ENCODE results near the gene PROCA1. TPM values are rescaled to one million over a fixed set of nuclear protein-coding genes. Genes with fewer than 3 reads are reported as not detected.

PROCA1 gene
- total RNA-seq, 1 experiment from 2014 or later: 4.9 TPM

DNA sequence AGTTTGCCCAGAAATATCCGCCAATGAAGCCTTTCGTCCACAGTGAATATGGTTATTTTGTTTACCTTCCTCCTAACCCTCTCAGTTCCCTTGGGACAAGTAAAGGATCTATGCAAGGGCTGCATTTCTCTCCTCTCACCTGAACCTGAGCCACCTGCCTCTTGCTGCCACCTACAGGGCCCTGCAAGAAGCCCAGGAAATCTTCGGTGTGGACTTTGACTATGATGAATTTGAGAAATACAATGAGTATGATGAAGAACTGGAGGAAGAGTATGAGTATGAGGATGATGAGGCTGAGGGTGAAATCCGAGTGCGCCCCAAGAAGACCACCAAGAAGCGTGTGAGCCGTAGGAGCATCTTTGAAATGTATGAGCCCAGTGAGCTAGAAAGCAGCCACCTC lies 35.7 kb downstream of the PROCA1 start:
- H3K4me1 ChIP-seq (ENCODE audit: control insufficient read depth, insufficient read depth, low read length): no peaks in the 10 kb centered on the region
- no TSS peak for BruUV-seq (replicated peaks)
- ChIA-PET POLR2A (interaction anchor here (0.6 to 1.2 kb wide), 3 partner anchors 9 to 61 kb away, joined by 3 read pairs; no protein-coding TSS in a partner anchor), CTCF (interaction anchor here (0.7 to 1.2 kb wide), 2 partner anchors 24 to 31 kb away, joined by 3 to 4 read pairs; partner anchors contain the start of gene BLTP2)
- H3K9me3 ChIP-seq (ENCODE audit: control insufficient read depth, insufficient read depth, low read depth, low read length): no peaks in the 10 kb centered on the region
- H3K27ac ChIP-seq (ENCODE audit: low read length): no peak overlapping the region
- intact Hi-C loops (cut with micrococcal nuclease; ENCODE audit: unreplicated experiment) (no loop called here), in situ Hi-C loops (cut with HindIII; ENCODE audit: low pct_unique_long_range_greater_than_20kb, low sequenced_read_pairs) (no loop called here)
- H3K36me3 ChIP-seq (ENCODE audit: control insufficient read depth, insufficient read depth, low read length): peaks cover 39% of the 10 kb centered on the region
- peak; percentile 79 for ATAC-seq
- no peak overlapping the region for H3K4me3 ChIP-seq (ENCODE audit: low read depth in 2 of 2, low read length in 2 of 2)
- no peaks in the 10 kb centered on the region for H3K27me3 ChIP-seq (ENCODE audit: control insufficient read depth, insufficient read depth, low read length)
- TF ChIP-seq, protein P1, sequence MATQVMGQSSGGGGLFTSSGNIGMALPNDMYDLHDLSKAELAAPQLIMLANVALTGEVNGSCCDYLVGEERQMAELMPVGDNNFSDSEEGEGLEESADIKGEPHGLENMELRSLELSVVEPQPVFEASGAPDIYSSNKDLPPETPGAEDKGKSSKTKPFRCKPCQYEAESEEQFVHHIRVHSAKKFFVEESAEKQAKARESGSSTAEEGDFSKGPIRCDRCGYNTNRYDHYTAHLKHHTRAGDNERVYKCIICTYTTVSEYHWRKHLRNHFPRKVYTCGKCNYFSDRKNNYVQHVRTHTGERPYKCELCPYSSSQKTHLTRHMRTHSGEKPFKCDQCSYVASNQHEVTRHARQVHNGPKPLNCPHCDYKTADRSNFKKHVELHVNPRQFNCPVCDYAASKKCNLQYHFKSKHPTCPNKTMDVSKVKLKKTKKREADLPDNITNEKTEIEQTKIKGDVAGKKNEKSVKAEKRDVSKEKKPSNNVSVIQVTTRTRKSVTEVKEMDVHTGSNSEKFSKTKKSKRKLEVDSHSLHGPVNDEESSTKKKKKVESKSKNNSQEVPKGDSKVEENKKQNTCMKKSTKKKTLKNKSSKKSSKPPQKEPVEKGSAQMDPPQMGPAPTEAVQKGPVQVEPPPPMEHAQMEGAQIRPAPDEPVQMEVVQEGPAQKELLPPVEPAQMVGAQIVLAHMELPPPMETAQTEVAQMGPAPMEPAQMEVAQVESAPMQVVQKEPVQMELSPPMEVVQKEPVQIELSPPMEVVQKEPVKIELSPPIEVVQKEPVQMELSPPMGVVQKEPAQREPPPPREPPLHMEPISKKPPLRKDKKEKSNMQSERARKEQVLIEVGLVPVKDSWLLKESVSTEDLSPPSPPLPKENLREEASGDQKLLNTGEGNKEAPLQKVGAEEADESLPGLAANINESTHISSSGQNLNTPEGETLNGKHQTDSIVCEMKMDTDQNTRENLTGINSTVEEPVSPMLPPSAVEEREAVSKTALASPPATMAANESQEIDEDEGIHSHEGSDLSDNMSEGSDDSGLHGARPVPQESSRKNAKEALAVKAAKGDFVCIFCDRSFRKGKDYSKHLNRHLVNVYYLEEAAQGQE (IDR thresholded peaks at IDR 0.05; ENCODE audit: insufficient read depth in 1 of 2, low read depth in 2 of 2, low read length in 1 of 2): no peak
- TF ChIP-seq, protein P2, sequence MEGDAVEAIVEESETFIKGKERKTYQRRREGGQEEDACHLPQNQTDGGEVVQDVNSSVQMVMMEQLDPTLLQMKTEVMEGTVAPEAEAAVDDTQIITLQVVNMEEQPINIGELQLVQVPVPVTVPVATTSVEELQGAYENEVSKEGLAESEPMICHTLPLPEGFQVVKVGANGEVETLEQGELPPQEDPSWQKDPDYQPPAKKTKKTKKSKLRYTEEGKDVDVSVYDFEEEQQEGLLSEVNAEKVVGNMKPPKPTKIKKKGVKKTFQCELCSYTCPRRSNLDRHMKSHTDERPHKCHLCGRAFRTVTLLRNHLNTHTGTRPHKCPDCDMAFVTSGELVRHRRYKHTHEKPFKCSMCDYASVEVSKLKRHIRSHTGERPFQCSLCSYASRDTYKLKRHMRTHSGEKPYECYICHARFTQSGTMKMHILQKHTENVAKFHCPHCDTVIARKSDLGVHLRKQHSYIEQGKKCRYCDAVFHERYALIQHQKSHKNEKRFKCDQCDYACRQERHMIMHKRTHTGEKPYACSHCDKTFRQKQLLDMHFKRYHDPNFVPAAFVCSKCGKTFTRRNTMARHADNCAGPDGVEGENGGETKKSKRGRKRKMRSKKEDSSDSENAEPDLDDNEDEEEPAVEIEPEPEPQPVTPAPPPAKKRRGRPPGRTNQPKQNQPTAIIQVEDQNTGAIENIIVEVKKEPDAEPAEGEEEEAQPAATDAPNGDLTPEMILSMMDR (IDR thresholded peaks at IDR 0.05): no peak; the same call in 1 of the 2 replicates
- no peak for TF ChIP-seq TCF7L2 (IDR thresholded peaks at IDR 0.05; ENCODE audit: low read depth, low read length)
- TF ChIP-seq POLR2AphosphoS5 (IDR thresholded peaks at IDR 0.05; ENCODE audit: low read depth, low read length): no peak
- DNase-seq (ENCODE audit: low read depth, low spot score): no peak

DNA sequence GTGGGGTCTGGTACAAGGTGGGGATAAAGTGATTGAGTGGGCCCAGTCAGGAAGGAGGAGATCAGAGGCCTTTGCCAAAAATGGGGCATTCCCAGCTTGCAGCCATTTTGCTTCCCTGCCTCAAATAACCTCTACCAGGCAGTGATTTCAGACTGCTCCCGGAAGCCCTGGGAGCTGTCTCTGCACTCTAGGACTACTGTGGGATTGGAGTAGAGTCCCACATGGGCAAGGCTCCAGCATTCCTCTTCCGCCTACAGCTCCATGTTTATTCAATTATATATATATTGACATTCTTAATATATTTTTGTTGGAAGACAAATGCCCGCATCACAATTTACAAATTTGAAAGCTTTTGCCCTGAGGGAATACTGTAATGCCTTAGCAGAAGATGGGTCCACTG lies 36.2 kb downstream of the PROCA1 start:
- ATAC-seq: no peak
- Histone ChIP-seq H3K4me3 (ENCODE audit: low read depth in 2 of 2, low read length in 2 of 2) (no peak overlapping the region), H3K4me1 (ENCODE audit: control insufficient read depth, insufficient read depth, low read length) (no peaks in the 10 kb centered on the region), H3K27ac (ENCODE audit: low read length) (no peak overlapping the region), H3K36me3 (ENCODE audit: control insufficient read depth, insufficient read depth, low read length) (peaks cover 40% of the 10 kb centered on the region), H3K27me3 (ENCODE audit: control insufficient read depth, insufficient read depth, low read length) (no peaks in the 10 kb centered on the region), H3K9me3 (ENCODE audit: control insufficient read depth, insufficient read depth, low read depth, low read length) (no peaks in the 10 kb centered on the region)
- intact Hi-C loops (cut with micrococcal nuclease; ENCODE audit: unreplicated experiment): no loop called here
- in situ Hi-C loops (cut with HindIII; ENCODE audit: low pct_unique_long_range_greater_than_20kb, low sequenced_read_pairs): no loop called here
- BruUV-seq (replicated peaks): no TSS peak
- POLR2A ChIA-PET: interaction anchor here (0.6 to 0.8 kb wide), 2 partner anchors 44 to 61 kb away, joined by 3 read pairs; no protein-coding TSS in a partner anchor
- DNase-seq (ENCODE audit: low read depth, low spot score): no peak
- TF ChIP-seq, protein P2 (IDR thresholded peaks at IDR 0.05): no peak
- TF ChIP-seq, protein P1 (IDR thresholded peaks at IDR 0.05; ENCODE audit: insufficient read depth in 1 of 2, low read depth in 2 of 2, low read length in 1 of 2): no peak
- TF ChIP-seq SIN3A (IDR thresholded peaks at IDR 0.05; ENCODE audit: borderline replicate concordance, insufficient read depth, low read depth, low read length) (no peak), TCF7L2 (IDR thresholded peaks at IDR 0.05; ENCODE audit: low read depth, low read length) (no peak), POLR2AphosphoS5 (IDR thresholded peaks at IDR 0.05; ENCODE audit: low read depth, low read length) (no peak)
- CTCF ChIA-PET: interaction anchor here (0.7 kb wide), 1 partner anchor 23 kb away, joined by 3 read pairs; no protein-coding TSS in a partner anchor
